Subcutaneous abdominal adipose tissue (tissue), 5 donors: ENCODE data around the gene TNRC6C.

Experiments used
- H3K27ac ChIP-seq: one replicate; pipeline ENCODE4 v1.7.0; 2013; ENCODE audit warnings: low read depth, mild to moderate bottlenecking, inconsistent platforms, low read length, moderate library complexity
- H3K27me3 ChIP-seq, 5 donors: one replicate each; pipeline ENCODE4 v1.7.0; 2013; ENCODE audit warnings: low read length in 5 of 5, inconsistent platforms in 1 of 5; ENCODE audit not compliant: control insufficient read depth in 5 of 5, insufficient read depth in 4 of 5
- H3K36me3 ChIP-seq, 5 donors: one replicate each; pipeline ENCODE4 v1.7.0; 2013; ENCODE audit warnings: low read length in 5 of 5; ENCODE audit not compliant: control insufficient read depth in 5 of 5, insufficient read depth in 5 of 5
- H3K4me1 ChIP-seq, 5 donors: one replicate each; pipeline ENCODE4 v1.7.0; 2013; ENCODE audit warnings: low read length in 5 of 5, mild to moderate bottlenecking in 3 of 5, moderate library complexity in 1 of 5; ENCODE audit not compliant: control insufficient read depth in 5 of 5, insufficient read depth in 5 of 5
- H3K4me3 ChIP-seq, 5 donors: one replicate each; pipeline ENCODE4 v1.7.0; 2013; ENCODE audit warnings: low read length in 5 of 5, low read depth in 1 of 5
- H3K9ac ChIP-seq, 5 donors: one replicate each; pipeline ENCODE4 v1.7.0; 2013; ENCODE audit warnings: low read length in 5 of 5, mild to moderate bottlenecking in 4 of 5, moderate library complexity in 3 of 5
- H3K9me3 ChIP-seq, 5 donors: one replicate each; pipeline ENCODE4 v1.7.0; 2013; ENCODE audit warnings: low read length in 5 of 5; ENCODE audit not compliant: control insufficient read depth in 5 of 5
- donor health status: healthy.
- donor health status: healthy.
- donor health status: healthy.
- donor health status: healthy.
- donor health status: healthy.

Gene TNRC6C

GRCh38 chr17:78026381-78026780 is 67.9 kb downstream of the TNRC6C start:
- Histone ChIP-seq H3K9me3 (no peaks in the 10 kb centered on the region), H3K36me3 (peaks cover 0 to 3% (median under 1%) of the 10 kb centered on the region in 5 donors), H3K27ac (no peak overlapping the region), H3K9ac (no peak overlapping the region), H3K27me3 (no peaks in the 10 kb centered on the region), H3K4me1 (peaks cover 0 to 10% (median 6%) of the 10 kb centered on the region in 5 donors), H3K4me3 (no peak overlapping the region)

GRCh38 chr17:78027121-78027520 is 68.6 kb downstream of the TNRC6C start:
- no peak overlapping the region for H3K4me3 ChIP-seq
- peaks cover 0 to 10% (median 6%) of the 10 kb centered on the region in 5 donors for H3K4me1 ChIP-seq
- H3K9ac ChIP-seq, result no peak overlapping the region

GRCh38 chr17:78029697-78030096 is 71.2 kb downstream of the TNRC6C start:
- no peak overlapping the region for H3K27ac ChIP-seq
- H3K9ac ChIP-seq, result no peak overlapping the region
- no peaks in the 10 kb centered on the region for H3K27me3 ChIP-seq
- no peaks in the 10 kb centered on the region for H3K9me3 ChIP-seq
- H3K36me3 ChIP-seq, result peaks cover 0 to 16% (median 14%) of the 10 kb centered on the region in 5 donors
- H3K4me1 ChIP-seq, result peaks cover 0 to 14% (median 6%) of the 10 kb centered on the region in 5 donors
- H3K4me3 ChIP-seq, result no peak overlapping the region

More at GRCh38 chr17:78027121-78027520, 68.6 kb downstream of the TNRC6C start:
- H3K27me3 ChIP-seq, result no peaks in the 10 kb centered on the region
- H3K27ac ChIP-seq, result no peak overlapping the region
- no peaks in the 10 kb centered on the region for H3K9me3 ChIP-seq
- H3K36me3 ChIP-seq, result peaks cover 0 to 8% (median 6%) of the 10 kb centered on the region in 5 donors

GRCh38 chr17:78031435-78031834 is 72.9 kb downstream of the TNRC6C start:
- H3K4me1 ChIP-seq, result peaks cover 0 to 11% (median 2%) of the 10 kb centered on the region in 5 donors
- no peak overlapping the region for H3K27ac ChIP-seq
- H3K9ac ChIP-seq, result no peak overlapping the region
- peaks cover 0 to 22% (median 16%) of the 10 kb centered on the region in 5 donors for H3K36me3 ChIP-seq
- no peak overlapping the region for H3K4me3 ChIP-seq
- H3K27me3 ChIP-seq, result no peaks in the 10 kb centered on the region
- no peaks in the 10 kb centered on the region for H3K9me3 ChIP-seq

- no peaks in the 10 kb centered on the region for H3K9me3 ChIP-seq
- peaks cover 0 to 7% (median 0%) of the 10 kb centered on the region in 5 donors for H3K4me1 ChIP-seq
- no peak overlapping the region for H3K9ac ChIP-seq
- no peak overlapping the region for H3K27ac ChIP-seq
- H3K27me3 ChIP-seq, result no peaks in the 10 kb centered on the region
- peaks cover 0 to 24% (median 20%) of the 10 kb centered on the region in 5 donors for H3K36me3 ChIP-seq
- H3K4me3 ChIP-seq, result no peak overlapping the region
Measured at GRCh38 chr17:78032166-78032565, 73.7 kb downstream of the TNRC6C start.

GRCh38 chr17:78034429-78035091 is 76.1 kb downstream of the TNRC6C start:
- Histone ChIP-seq H3K4me1 (peaks cover 0 to 7% (median 0%) of the 10 kb centered on the region in 5 donors), H3K9me3 (no peaks in the 10 kb centered on the region), H3K27ac (no peak overlapping the region), H3K36me3 (peaks cover 0 to 28% (median 22%) of the 10 kb centered on the region in 5 donors), H3K9ac (no peak overlapping the region), H3K4me3 (no peak overlapping the region), H3K27me3 (no peaks in the 10 kb centered on the region)

GRCh38 chr17:78037280-78037679 is 78.8 kb downstream of the TNRC6C start:
- peaks cover 0 to 20% (median 14%) of the 10 kb centered on the region in 5 donors for H3K36me3 ChIP-seq
- H3K4me3 ChIP-seq, result no peak overlapping the region
- no peaks in the 10 kb centered on the region for H3K9me3 ChIP-seq
- H3K27me3 ChIP-seq, result no peaks in the 10 kb centered on the region
- peaks cover 2 to 23% (median 20%) of the 10 kb centered on the region in 5 donors for H3K4me1 ChIP-seq
- no peak overlapping the region for H3K27ac ChIP-seq
- H3K9ac ChIP-seq, result no peak overlapping the region

GRCh38 chr17:78038748-78039288 is 80.3 kb downstream of the TNRC6C start:
- H3K4me3 ChIP-seq, result no peak overlapping the region
- no peaks in the 10 kb centered on the region for H3K27me3 ChIP-seq
- H3K4me1 ChIP-seq, result peaks cover 2 to 23% (median 15%) of the 10 kb centered on the region in 5 donors
- H3K9ac ChIP-seq, result no peak overlapping the region
- H3K36me3 ChIP-seq, result peaks cover 0 to 18% (median 11%) of the 10 kb centered on the region in 5 donors
- H3K27ac ChIP-seq, result no peak overlapping the region
- no peaks in the 10 kb centered on the region for H3K9me3 ChIP-seq

- no peak overlapping the region for H3K4me3 ChIP-seq
- no peak overlapping the region for H3K9ac ChIP-seq
- peaks cover 0 to 15% (median 6%) of the 10 kb centered on the region in 5 donors for H3K36me3 ChIP-seq
- peaks cover 2 to 27% (median 18%) of the 10 kb centered on the region in 5 donors for H3K4me1 ChIP-seq
- H3K27ac ChIP-seq, result no peak overlapping the region
- no peaks in the 10 kb centered on the region for H3K27me3 ChIP-seq
- no peaks in the 10 kb centered on the region for H3K9me3 ChIP-seq
Measured at GRCh38 chr17:78039581-78039980, 81.1 kb downstream of the TNRC6C start.
